HepG2 (cell line): ENCODE results near the gene STAC.

ENCODE experiments used
- EZH2 ChIP-seq: conservative IDR thresholded peaks from 2 replicates; pipeline ENCODE4 v1.6.1; 2012; ENCODE audit warnings: mild to moderate bottlenecking, low read depth, low read length, moderate library complexity
- GABPB1 ChIP-seq: IDR thresholded peaks from 2 replicates; pipeline ENCODE4 v1.6.1; 2016; ENCODE audit warnings: mild to moderate bottlenecking, missing genetic modification reagents, moderate library complexity, missing compliant biosample characterization
- HDAC6 ChIP-seq: fragments of 200-600 bp; sonication (generic); IDR thresholded peaks from 2 replicates; pipeline ENCODE4 v1.7.0; 2017; ENCODE audit warnings: mild to moderate bottlenecking, antibody characterized with exemption, low read length, low read depth
- POLR2A ChIP-seq, 2 experiments: IDR thresholded peaks; 2 replicates each; pipeline ENCODE4 v1.6.1; 2011; ENCODE audit warnings: low read depth in 2 of 2, low read length in 2 of 2, mild to moderate bottlenecking in 1 of 2, moderate library complexity in 1 of 2; ENCODE audit not compliant: insufficient read depth in 1 of 2
- RFX5 ChIP-seq: IDR thresholded peaks from 2 replicates; pipeline ENCODE4 v1.6.1; 2011; ENCODE audit warnings: low read depth, low read length, improper control_type of control experiment
- SP2 ChIP-seq: sonication (generic); formaldehyde crosslinking; IDR thresholded peaks from 2 replicates; pipeline ENCODE4 v1.5.1; 2020; ENCODE audit warnings: mild to moderate bottlenecking, missing genetic modification reagents
- TAF1 ChIP-seq: sonication (generic); formaldehyde crosslinking; IDR thresholded peaks from 2 replicates; pipeline ENCODE4 v1.4.0; 2020; ENCODE audit warnings: missing genetic modification reagents
- TFDP1 ChIP-seq: IDR thresholded peaks from 2 replicates; pipeline ENCODE4 v1.6.1; 2016; ENCODE audit warnings: missing compliant biosample characterization, missing genetic modification reagents, borderline replicate concordance
- UBTF ChIP-seq: sonication (generic); formaldehyde crosslinking; IDR thresholded peaks from 2 replicates; pipeline ENCODE4 v1.4.0; 2020; ENCODE audit warnings: mild to moderate bottlenecking, missing genetic modification reagents
- USF2 ChIP-seq, 2 experiments: sonication (generic) in 1 of 2; formaldehyde crosslinking in 1 of 2; IDR thresholded peaks; 2 replicates each; pipeline versions ENCODE4 v1.5.1 to v1.6.1; 2011 to 2020; ENCODE audit warnings: borderline replicate concordance in 1 of 2, low read depth in 1 of 2, low read length in 1 of 2, mild to moderate bottlenecking in 1 of 2, missing genetic modification reagents in 1 of 2, moderate library complexity in 1 of 2
- ZNF670 ChIP-seq: sonication (generic); formaldehyde crosslinking; IDR thresholded peaks from 2 replicates; pipeline ENCODE4 v1.8.0; 2022; ENCODE audit warnings: mild to moderate bottlenecking, missing genetic modification reagents, borderline replicate concordance

GRCh38 chr3:36595511-36595910 is 215.2 kb downstream of the STAC start:
- no peak for TF ChIP-seq POLR2A (IDR thresholded peaks at IDR 0.05; ENCODE audit: insufficient read depth in 1 of 2, low read depth in 2 of 2, low read length in 2 of 2)
- TF ChIP-seq UBTF (CRISPR knock-in tag), result no peak
- TF ChIP-seq TAF1 (CRISPR knock-in tag), result no peak
- TF ChIP-seq RFX5, result no peak
- no peak for TF ChIP-seq SP2
- TF ChIP-seq ZNF670 (CRISPR knock-in tag), result no peak
- TF ChIP-seq TFDP1, result no peak
- TF ChIP-seq USF2 (IDR thresholded peaks at IDR 0.05; ENCODE audit: low read depth, low read length), result no peak
- TF ChIP-seq USF2 (CRISPR knock-in tag; IDR thresholded peaks at IDR 0.05; ENCODE audit: borderline replicate concordance), result no peak
- TF ChIP-seq GABPB1, result no peak
- TF ChIP-seq HDAC6, result no peak
- TF ChIP-seq EZH2, result no peak
